NCI-H2196 (cell line): ENCODE data around the gene SPR.

Source experiments
- DNase-seq: peaks from one replicate; lab custom pipeline; 2025; ENCODE audit not compliant: unreplicated experiment; lab: John Stamatoyannopoulos, UW

The SPR gene

GRCh38 chr2:72915320-72915906 is 28.2 kb downstream of the SPR start:
- DNase-seq, result no peak

GRCh38 chr2:72915907-72916742 is 28.9 kb downstream of the SPR start:
- DNase-seq, result peak; percentile 47

GRCh38 chr2:72916743-72917137 is 29.5 kb downstream of the SPR start:
- no peak for DNase-seq

- DNase-seq, result peak; percentile 60
These were observed 30.1 kb downstream of the SPR start, which contains the start of gene EMX1 for GRCh38 chr2:72917138-72917876. TSS of gene EMX1 (plus strand) at chr2:72917519. CDS start at chr2:72917853, 334 bp downstream.

- DNase-seq, result peak; percentile 9
These were observed 30.8 kb downstream of the SPR start for GRCh38 chr2:72917877-72918553.

GRCh38 chr2:72919414-72920317 is 32.5 kb downstream of the SPR start:
- DNase-seq, result no peak

- DNase-seq, result no peak
These were observed 33.3 kb downstream of the SPR start for GRCh38 chr2:72920318-72921087.

- no peak for DNase-seq
These were observed 34.1 kb downstream of the SPR start for GRCh38 chr2:72921088-72921851.

GRCh38 chr2:72921853-72922252 is 34.6 kb downstream of the SPR start:
- DNase-seq, result no peak

- DNase-seq, result no peak
These were observed 36.7 kb downstream of the SPR start for GRCh38 chr2:72923833-72924352.

GRCh38 chr2:72924353-72925240 is 37.4 kb downstream of the SPR start:
- DNase-seq, result no peak

- DNase-seq, result no peak
These were observed 38.2 kb downstream of the SPR start for GRCh38 chr2:72925328-72925943.

- DNase-seq, result no peak
These were observed 39.2 kb downstream of the SPR start for GRCh38 chr2:72926368-72926767.

GRCh38 chr2:72926811-72927465 is 39.7 kb downstream of the SPR start:
- DNase-seq, result no peak

GRCh38 chr2:72927619-72928550 is 40.7 kb downstream of the SPR start:
- no peak for DNase-seq
